ENCODE data around the gene ATIC.

- TF ChIP-seq EZH2 (IDR thresholded peaks at IDR 0.05) (no peak), POLR2AphosphoS5 (IDR thresholded peaks at IDR 0.05; ENCODE audit: borderline replicate concordance, low read depth, low read length) (no peak)
These were observed 13.0 kb downstream of the ATIC start for GRCh38 chr2:215324811-215325210.
